HG03097 (cell line): ENCODE results near the gene NEK4.
A peak's percentile ranks its signal among the peaks of the same experiment; 100 is the strongest.

Source experiments
- ATAC-seq: cut with Tn5 transposase; IDR thresholded peaks from one replicate; pipeline ENCODE4 v1.9.1; 2021; ENCODE audit not compliant: unreplicated experiment, low FRiP score

Gene NEK4

DNA sequence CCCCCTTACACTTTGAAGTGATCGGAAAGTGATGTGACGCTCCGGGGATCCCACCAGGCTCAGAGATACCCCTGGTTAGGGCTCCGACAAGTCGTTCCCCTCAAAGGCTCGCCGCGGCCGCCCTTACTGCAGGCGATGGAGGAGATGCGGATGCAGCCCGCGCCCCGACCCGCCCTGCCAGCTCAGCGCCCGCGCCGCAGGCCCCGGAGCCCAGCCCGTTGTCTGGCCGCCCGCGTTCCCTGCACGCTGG is 65.4 kb downstream of the NEK4 start:
- no peak for ATAC-seq

- ATAC-seq, result peak; percentile 8
Observed at GRCh38 chr3:52704611-52705437, 65.9 kb downstream of the NEK4 start.

DNA sequence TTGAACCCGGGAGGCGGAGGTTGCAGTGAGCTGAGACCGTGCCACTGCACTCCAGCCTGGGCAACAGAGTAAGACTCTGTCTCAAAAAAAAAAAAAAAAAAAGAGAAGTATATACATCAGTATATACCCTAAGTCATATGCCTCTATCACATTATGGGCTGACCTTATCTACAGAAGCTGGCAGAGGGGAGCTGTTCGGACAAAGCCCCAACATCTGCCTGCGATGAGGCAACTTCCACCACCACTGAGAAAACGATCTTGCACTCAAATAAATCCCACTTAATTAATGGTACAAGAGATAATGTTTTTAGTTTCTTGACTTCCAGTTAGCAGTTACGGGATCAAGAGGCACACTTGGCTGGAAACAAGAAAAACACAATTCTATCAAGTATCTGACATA is 67.4 kb downstream of the NEK4 start:
- no peak for ATAC-seq

GRCh38 chr3:52697632-52697965 is 73.1 kb downstream of the NEK4 start:
- no peak for ATAC-seq

DNA sequence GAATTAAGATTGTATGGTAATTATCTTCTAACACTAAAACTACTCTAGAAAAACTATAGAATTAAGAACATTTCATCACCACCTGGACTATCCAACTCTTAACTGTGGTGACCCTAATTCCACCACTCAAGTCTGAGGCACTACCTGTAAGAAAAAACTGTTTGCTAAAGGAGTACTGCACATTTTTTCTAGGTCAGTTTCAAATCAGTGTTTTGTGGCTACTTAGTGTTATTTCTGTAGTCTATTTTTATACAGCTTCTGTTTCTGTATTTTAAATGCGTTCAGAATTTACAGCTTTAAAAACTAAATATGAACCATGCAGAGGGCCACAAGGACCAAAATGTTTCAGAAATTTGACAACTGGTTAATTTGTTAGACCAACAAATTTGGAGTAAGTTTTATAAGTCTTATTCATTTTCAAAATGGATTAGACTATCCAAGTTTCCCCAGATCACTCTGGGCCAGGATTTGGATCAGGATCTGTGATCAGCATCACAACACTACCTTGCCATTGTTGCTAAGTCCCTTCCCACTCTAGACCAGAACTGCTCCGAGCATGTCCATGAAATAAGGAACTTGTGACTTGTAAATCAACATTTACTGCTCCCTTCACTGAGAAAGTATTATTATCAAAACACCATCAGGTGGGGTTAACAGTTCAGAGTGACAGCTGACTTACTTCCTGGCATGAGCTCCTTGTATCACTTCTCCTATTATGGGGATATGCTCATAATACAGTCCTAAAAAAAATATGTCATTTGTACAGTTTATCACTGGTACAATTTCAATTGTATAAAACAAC is 73.7 kb downstream of the NEK4 start:
- ATAC-seq, result no peak

- ATAC-seq, result no peak
Observed at GRCh38 chr3:52695798-52696671, 74.7 kb downstream of the NEK4 start.

GRCh38 chr3:52694528-52695189 is 76.1 kb downstream of the NEK4 start:
- no peak for ATAC-seq

GRCh38 chr3:52693071-52693470 is 77.7 kb downstream of the NEK4 start:
- no peak for ATAC-seq

- no peak for ATAC-seq
Observed at GRCh38 chr3:52690560-52690959, 80.2 kb downstream of the NEK4 start.

DNA sequence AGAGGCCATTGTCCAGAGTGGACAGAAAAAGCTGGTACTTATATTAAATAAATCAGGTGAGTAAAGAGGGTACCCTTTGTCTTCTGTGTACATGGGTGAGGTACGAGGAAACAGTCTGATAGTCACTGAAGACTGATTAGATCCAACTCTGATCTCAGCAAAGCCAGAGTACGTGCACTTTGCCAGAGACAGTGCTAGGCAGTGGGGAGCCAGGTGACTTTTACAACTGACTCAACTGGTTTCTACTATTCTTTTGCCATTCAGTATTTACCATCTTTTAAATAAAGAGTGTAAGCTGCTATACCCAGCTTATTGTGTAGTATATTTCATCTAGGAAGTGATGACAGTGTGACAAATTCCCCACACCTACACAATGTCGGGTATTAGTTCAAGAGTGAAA is 81.6 kb downstream of the NEK4 start:
- no peak for ATAC-seq

DNA sequence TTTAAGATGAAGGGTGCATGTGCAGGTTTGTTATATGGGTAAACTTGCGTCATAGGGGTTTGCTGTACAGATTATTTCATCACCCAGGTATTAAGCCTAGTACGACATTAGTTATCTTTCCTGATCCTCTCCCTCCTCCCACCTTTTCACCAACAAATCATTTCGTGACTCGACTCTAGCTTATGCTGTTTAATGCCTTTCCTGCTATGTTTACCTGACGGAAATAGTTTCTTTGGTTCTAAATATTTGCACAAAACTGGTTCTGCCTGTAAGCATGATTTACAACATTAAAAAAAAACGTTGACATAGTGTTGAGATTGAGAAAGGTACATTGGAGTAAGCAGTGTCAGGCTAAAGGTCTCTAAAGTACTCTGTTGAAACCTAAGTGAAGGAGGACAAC is 82.5 kb downstream of the NEK4 start:
- ATAC-seq, result no peak

DNA sequence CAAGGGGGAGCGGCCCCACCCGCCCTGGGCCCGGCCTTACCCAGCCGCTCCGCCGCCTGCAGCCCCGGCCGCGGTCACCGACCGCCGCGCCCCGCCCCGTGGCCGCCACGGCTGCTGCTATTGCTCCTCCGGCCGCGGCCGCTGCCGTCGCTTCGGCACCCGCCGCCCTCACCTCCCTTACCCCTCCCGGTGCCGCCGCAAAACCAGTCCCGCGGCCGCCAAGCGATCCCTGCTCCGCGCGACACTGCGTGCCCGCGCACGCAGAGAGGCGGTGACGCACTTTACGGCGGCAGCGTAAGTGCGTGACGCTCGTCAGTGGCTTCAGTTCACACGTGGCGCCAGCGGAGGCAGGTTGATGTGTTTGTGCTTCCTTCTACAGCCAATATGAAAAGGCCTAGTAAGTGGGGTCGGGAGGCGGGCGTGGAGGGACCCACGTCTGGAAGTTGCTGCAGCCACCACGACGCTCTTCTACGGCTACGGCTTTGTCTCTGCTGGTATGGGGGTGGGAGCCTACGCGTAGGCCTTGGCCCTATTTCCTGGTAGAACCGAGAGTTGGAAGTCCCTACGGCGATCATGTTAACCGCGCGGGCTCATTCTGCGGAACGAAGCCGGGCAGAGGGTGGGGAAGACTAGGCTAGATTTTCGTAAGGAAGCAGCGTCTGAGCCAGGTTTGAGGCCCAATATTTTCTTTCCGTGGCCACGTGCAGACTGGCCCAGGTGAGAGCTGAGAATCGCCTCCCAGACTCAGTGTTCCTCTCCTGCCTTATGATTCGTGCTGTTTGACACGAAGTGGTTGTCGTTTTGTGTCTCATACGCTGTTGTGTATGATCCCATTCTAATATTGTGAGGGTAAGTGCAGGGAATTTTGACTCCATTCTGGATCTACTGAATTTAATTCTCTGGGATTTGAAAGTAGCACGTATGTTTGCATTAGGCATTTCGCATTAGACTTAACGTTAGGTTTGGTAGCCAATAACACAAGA is 84.7 kb downstream of the NEK4 start, which contains the start of the genes GNL3 and PBRM1:
Gene GNL3 (plus strand): TSS at position 324 of the 983 bp plus-strand sequence. CDS start 61 bp downstream, at position 385.
Gene PBRM1 (minus strand): TSS at position 205 of the 983 bp plus-strand sequence.
- ATAC-seq, result peak; percentile 85

DNA sequence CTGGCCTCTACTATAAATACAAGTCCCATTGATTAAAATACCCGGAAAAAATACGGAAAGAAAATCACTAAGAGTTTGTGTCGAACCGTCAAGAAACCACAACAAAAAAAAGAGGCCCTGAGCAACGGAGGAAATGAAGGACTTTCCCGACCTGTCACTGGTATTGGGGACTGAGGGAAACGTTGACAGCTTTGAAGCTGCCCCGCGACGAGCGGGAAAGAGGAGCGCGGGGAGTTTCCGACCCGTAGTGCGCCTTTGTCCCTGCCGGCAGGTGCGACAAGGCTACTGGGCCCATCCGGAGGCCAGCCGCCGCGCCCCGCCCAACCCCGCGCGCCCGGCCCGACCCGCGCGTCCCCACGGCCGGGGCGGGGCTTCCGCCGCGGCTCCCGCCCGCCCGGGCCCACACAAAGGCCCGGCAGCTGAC is 85.4 kb downstream of the NEK4 start:
- peak; percentile 71 for ATAC-seq

DNA sequence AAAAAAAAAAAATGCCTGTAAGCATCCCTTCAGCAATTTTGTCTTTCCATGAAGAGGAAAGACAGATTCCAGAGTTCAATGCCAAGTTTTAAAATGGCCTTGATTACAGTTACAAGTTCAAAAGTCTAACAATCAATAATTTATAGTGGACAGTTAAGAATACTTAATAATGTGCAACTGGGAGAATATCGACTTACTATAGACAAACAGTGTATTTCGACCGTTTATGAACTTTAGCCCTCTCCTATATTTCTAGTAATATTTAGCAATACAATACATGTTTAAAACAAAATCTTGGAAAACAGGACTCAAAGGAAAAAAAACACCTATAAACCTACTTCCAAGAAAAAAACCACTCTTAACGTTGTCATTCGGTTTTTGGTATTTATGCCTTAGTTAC is 86.6 kb downstream of the NEK4 start:
- no peak for ATAC-seq

- ATAC-seq, result no peak
Observed at GRCh38 chr3:52683611-52684010, 87.1 kb downstream of the NEK4 start.

GRCh38 chr3:52682016-52682415 is 88.7 kb downstream of the NEK4 start:
- no peak for ATAC-seq

- no peak for ATAC-seq
Observed at GRCh38 chr3:52681596-52681995, 89.1 kb downstream of the NEK4 start.

DNA sequence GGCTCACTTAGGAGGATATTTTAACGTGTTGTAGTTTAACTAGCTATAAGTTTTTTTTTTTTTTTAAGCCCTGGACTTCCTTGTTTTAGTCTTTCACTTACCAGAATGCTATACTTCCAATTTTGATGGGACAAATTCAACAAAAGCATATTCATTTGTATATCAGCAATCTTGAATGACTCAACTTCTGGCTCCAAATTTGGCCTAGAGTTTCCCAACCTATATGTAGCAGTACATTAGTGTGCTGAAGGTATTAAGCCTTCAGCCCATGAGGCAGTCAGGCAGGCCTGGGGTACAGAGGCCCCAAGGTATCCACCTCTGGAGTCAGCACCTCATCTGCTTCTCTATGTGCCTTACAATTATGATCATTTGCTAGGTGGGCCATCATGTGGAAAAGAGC is 90.9 kb downstream of the NEK4 start:
- ATAC-seq, result no peak

- ATAC-seq, result no peak
Observed at GRCh38 chr3:52679199-52679538, 91.6 kb downstream of the NEK4 start.
